ENCODE results near the gene AGPS.
"Not testable (repeated sequence)": the region's sequence is repeated elsewhere in the genome, so short reads cannot be mapped to it uniquely, and the experiment has no call there.

The AGPS gene

GRCh38 chr2:177359836-177360595 is 32.6 kb upstream of the AGPS start:
- TF ChIP-seq CTCF (IDR thresholded peaks at IDR 0.05; ENCODE audit: control extremely low read depth, extremely low read depth, low read depth, missing control alignments) = no peak
- CTCF ChIA-PET = interaction anchor here (0.8 to 1.6 kb wide), 2 partner anchors 78 to 195 kb away, joined by 3 read pairs; no protein-coding TSS in a partner anchor
- POLR2A ChIA-PET = no interaction called here
- no peak for DNase-seq (ENCODE audit: extremely low spot score)

- CTCF ChIA-PET = no interaction called here
- DNase-seq (ENCODE audit: extremely low spot score) = no peak
- no peak for TF ChIP-seq CTCF (IDR thresholded peaks at IDR 0.05; ENCODE audit: control extremely low read depth, extremely low read depth, low read depth, missing control alignments)
- POLR2A ChIA-PET = no interaction called here
These were observed 30.1 kb upstream of the AGPS start for GRCh38 chr2:177362499-177362898.

GRCh38 chr2:177363332-177363731 is 29.2 kb upstream of the AGPS start:
- no peak for DNase-seq (ENCODE audit: extremely low spot score)
- POLR2A ChIA-PET = no interaction called here
- TF ChIP-seq CTCF (IDR thresholded peaks at IDR 0.05; ENCODE audit: control extremely low read depth, extremely low read depth, low read depth, missing control alignments) = no peak
- CTCF ChIA-PET = no interaction called here

DNA sequence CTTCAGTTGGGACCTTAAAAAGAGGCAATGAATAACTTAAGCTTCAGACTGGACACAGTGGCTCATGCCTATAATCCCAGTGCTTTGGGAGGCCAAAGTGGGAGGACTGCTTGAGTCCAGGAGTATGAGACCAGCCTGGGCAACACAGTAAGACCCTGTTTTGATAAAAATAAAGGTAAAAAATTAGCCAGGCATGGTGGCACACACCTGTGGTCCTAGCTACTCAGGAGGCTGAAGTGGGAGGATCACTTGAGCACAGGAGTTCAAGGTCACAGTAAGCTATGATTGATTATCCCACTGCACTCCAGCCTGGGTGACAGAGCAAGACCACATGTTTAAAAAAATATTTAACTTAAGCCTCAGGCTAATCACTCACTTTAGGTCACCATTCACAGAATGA is 26.8 kb upstream of the AGPS start:
- POLR2A ChIA-PET = not testable (repeated sequence)
- CTCF ChIA-PET = interaction anchor here (0.8 to 2.2 kb wide), 8 partner anchors 8 to 49 kb away, joined by 3 to 9 read pairs (median 4); no protein-coding TSS in a partner anchor

GRCh38 chr2:177368023-177368422 is 24.6 kb upstream of the AGPS start:
- CTCF ChIA-PET; DNase-seq (ENCODE audit: extremely low spot score); POLR2A ChIA-PET: not testable (repeated sequence)

More for the DNA sequence above, 26.8 kb upstream of the AGPS start:
- DNase-seq (ENCODE audit: extremely low spot score) = not testable (repeated sequence)

- TF ChIP-seq CTCF (IDR thresholded peaks at IDR 0.05; ENCODE audit: control extremely low read depth, extremely low read depth, low read depth, missing control alignments) = no peak
- POLR2A ChIA-PET = no interaction called here
- CTCF ChIA-PET = interaction anchor here (0.9 to 6.0 kb wide), 4 partner anchors 12 to 37 kb away, joined by 3 to 25 read pairs (median 6); partner anchors contain the start of gene AGPS
- DNase-seq (ENCODE audit: extremely low spot score) = no peak
These were observed 13.2 kb upstream of the AGPS start for GRCh38 chr2:177379354-177379753.

DNA sequence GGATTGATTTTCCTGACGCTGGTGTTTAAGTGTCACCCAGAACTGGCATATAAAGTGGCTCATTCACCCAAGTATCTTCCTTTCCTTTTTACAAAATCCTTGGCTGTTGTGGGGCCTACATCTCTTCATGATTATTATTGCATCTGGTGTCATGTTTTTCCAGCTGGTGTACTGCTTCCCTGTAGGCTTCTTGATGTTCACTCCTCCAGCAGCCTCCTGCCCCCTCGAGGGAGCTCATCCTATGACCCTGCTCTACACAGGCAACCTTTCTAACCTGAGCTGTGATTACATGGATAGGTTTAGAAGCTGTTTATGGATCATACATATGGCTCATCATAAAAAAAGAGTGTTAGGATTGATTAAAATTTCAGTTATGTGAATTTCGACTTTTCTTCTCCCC is 12.4 kb upstream of the AGPS start:
- TF ChIP-seq CTCF (IDR thresholded peaks at IDR 0.05; ENCODE audit: control extremely low read depth, extremely low read depth, low read depth, missing control alignments) = no peak
- no peak for DNase-seq (ENCODE audit: extremely low spot score)
- CTCF ChIA-PET = interaction anchor here (0.9 to 6.0 kb wide), 10 partner anchors 9 to 215 kb away, joined by 3 to 25 read pairs (median 6); partner anchors contain the start of gene AGPS
- POLR2A ChIA-PET = no interaction called here

Measured in GM10248 (cell line).